ENCODE measurements around the gene RAB2B.

The RAB2B gene

DNA sequence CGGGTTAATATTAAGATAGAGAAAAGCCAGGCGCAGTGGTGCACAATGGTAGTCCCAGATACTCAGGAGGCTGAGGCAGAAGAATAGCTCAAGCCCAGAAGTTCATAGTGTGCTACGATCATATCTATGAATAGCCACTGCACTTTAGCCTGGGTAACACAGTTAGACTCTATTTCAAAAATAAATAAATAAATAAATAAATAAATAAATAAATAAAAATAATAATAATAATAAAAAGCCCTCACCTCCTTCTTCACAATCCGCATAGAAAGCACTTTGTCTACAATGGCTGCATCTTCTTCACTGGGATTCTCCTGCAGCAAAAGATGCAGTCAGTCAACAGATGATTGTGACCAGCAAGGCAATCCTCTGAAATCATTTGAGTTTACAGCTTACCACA lies 61.4 kb downstream of the RAB2B start:
- no peak for TF ChIP-seq FOXP2 (optimal IDR thresholded peaks at IDR 0.05; ENCODE audit: borderline replicate concordance, extremely low read depth, extremely low read length, insufficient read depth)
- no peak for TF ChIP-seq TAF1 (IDR thresholded peaks at IDR 0.05; ENCODE audit: borderline replicate concordance, insufficient read depth, low read length)

DNA sequence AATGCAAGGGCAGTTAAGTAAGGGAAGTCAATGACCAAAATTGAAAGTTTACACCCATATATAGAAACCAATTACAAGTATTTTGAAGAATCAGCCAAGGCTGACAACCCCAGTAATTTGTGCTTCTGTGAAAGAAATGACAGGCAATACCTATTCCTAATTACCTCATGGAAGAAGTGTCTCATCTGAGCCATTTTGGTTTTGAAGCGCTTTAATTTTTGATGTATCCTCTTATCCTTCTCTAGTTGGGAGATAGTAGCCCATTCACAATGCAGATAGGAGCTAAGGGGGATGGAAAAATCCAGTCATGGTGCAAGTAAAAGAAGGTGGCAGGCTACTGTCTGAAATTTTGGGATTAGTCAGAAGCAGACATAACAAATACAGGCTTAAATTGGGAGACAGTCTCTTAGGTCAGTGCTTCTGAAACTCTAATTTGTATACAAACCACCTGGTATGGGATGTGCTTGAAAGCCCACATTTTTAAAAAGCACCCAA lies 62.6 kb downstream of the RAB2B start:
- TF ChIP-seq TAF1 (IDR thresholded peaks at IDR 0.05; ENCODE audit: borderline replicate concordance, insufficient read depth, low read length) (no peak), POLR2AphosphoS5 (IDR thresholded peaks at IDR 0.05; ENCODE audit: low read depth, low read length) (no peak)
